HUDEP-2 (cell line): ENCODE results near the gene CASKIN1.
A peak's percentile ranks its signal among the peaks of the same experiment; 100 is the strongest.
"Not testable (repeated sequence)": the region's sequence is repeated elsewhere in the genome, so short reads cannot be mapped to it uniquely, and the experiment has no call there.

Source experiments
- DNase-seq, 76 experiments: peaks; one replicate each; lab custom pipeline; 2025; ENCODE audit not compliant: unreplicated experiment in 76 of 76; lab: John Stamatoyannopoulos, UW

Gene CASKIN1, protein sequence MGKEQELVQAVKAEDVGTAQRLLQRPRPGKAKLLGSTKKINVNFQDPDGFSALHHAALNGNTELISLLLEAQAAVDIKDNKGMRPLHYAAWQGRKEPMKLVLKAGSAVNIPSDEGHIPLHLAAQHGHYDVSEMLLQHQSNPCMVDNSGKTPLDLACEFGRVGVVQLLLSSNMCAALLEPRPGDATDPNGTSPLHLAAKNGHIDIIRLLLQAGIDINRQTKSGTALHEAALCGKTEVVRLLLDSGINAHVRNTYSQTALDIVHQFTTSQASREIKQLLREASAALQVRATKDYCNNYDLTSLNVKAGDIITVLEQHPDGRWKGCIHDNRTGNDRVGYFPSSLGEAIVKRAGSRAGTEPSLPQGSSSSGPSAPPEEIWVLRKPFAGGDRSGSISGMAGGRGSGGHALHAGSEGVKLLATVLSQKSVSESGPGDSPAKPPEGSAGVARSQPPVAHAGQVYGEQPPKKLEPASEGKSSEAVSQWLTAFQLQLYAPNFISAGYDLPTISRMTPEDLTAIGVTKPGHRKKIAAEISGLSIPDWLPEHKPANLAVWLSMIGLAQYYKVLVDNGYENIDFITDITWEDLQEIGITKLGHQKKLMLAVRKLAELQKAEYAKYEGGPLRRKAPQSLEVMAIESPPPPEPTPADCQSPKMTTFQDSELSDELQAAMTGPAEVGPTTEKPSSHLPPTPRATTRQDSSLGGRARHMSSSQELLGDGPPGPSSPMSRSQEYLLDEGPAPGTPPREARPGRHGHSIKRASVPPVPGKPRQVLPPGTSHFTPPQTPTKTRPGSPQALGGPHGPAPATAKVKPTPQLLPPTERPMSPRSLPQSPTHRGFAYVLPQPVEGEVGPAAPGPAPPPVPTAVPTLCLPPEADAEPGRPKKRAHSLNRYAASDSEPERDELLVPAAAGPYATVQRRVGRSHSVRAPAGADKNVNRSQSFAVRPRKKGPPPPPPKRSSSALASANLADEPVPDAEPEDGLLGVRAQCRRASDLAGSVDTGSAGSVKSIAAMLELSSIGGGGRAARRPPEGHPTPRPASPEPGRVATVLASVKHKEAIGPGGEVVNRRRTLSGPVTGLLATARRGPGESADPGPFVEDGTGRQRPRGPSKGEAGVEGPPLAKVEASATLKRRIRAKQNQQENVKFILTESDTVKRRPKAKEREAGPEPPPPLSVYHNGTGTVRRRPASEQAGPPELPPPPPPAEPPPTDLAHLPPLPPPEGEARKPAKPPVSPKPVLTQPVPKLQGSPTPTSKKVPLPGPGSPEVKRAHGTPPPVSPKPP (N-terminal part only)

DNA sequence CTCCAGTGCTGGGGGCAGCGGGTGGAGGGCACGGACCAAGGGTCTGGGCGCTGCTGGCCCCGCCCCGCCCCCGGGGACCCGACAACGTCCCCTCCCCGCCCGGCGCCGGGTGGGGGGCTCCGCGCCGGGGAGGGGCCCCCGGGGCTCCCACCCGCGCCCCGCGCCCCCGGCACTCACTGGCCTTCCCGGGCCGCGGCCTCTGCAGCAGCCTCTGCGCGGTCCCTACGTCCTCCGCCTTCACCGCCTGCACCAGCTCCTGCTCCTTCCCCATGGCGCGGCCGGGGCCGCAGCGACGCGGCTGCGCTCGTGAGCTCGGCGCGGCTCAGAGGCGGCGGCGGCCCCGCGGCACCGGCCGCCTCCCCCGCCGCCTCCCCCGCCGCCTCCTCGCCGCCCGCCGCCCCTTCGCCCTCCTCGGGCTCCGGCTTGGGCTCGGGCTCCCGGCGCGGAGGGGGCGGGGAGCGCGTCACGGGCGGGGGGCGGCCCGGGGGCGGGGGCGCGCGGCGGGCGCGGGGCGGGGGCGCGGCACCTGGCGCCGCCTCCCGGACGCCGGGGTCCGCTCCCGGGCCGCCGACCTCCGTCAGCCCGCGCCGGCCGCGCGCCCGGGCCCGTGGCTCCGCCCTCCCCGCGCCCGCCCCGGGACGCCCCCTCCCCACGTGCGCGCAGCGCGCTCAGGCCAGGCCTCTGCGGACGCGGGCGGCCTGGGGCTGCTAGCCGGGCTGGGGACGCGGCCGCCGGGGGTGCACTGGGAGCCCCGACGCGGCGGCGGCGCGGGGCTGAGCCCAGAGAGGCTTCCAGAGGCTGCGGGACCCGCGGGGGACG is at the start of gene CASKIN1:
Gene CASKIN1, minus strand, starts transcription at position 444 of the 819 bp plus-strand sequence. Its CDS starts 173 bp downstream, at position 271.
- no peak for DNase-seq

DNA sequence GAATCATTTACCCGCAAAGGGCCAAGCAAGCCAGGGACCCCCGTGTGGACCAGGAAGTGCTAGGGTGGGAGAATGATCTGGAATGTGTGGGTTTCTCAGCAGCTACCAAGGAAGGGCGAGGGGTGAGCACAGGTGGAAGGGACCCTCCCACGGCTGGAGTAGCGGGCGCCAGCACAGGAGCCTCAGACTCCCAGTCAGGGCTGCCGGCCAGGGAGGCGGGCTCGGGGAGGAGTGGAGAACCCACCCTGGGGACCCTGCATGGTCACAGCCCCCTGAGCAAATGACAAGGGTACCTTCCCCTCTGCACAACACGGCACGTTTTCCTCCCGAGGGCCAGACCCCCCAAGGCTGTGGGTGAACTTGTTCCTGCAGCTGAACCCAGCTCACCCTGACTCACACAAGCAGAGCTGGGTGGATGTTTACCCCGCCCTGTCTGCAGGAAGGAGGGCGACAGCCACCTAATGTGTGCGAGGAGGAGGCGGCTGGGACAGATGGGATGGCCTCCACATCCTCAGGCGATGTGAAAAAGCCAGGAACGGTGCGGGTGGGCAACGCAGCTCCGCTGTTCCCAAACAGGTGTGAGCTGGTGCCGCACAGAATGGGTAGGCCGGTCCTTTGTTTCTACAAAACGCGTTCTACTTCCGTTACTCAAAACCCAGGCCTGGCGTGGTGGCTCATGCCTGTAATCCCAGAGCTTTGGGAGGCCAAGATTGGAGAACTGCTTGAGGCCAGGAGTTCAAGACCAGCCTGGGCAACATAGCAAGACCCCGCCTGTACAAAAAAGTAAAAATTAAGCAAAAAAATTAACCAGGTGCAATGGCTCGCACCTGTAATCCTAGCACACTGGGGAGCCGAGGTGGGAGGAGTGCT is 48.8 kb upstream of the CASKIN1 start:
- DNase-seq: no peak

DNA sequence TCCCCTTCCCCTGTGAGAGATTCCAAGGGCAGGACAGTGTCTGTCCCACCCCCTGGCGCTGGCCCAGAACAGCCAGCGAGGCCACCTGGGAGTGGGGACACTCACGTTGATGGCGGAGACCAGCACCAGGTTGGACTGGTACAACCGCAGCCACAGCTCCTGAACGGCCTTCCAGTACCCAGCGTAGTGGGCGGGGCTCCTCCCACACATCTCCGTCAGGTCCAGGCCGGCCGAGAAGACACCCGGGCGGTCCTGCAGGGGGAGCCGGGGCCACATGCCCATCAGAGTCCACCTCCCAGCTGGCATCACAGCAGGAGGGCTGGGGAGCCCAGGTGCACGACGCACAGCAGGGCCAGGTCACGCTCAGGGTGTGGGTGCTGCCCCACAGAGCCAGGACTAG is 47.9 kb upstream of the CASKIN1 start:
- DNase-seq: peak in 17 of 76 experiments; percentile 11 to 60 (median 38)

DNA sequence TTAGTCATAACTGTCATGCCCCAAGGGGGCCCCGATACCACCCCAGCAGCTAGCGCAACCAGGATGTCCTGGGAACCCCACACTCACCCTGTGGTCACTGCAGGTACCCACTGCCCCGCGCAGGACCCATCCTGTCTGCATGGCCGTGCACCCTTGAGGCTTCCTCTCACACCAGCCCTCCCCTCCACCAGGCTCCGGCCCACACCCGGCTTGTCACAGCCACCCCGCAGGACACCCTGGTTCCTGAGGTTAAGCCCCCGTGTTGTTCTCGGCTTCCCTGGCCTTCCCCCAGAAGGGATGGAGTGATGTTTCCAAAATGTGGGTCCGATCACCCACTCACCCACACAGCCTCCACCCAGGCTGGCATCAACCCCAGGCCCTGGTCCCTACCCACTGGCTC is 47.4 kb upstream of the CASKIN1 start:
- no peak for DNase-seq

DNA sequence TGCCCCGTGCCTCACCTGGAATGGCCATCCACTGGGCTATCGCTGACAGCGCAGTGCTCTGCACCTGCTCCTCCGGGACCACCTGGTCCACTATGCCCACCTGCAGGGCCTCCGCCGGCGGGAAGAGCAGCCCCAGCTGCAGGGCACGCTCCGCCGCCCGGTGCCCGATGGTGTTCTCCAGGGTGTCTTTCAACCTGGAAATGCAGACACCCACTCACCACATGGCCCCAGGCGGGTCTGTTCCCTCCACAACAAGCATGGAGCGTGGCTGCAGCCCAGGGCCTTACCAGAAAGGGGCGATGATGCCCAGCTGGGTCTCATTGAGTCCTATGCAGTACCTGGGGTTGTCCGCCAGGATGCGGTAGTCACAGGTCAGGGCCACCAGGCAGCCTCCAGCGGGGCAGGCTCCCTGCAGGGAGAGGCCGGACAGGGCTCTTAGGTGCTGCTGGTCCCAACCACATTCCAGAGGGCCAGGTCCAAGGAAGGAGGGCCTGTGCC is 46.7 kb upstream of the CASKIN1 start:
- DNase-seq: peak in 5 of 76 experiments; percentile 7 to 18 (median 12)

DNA sequence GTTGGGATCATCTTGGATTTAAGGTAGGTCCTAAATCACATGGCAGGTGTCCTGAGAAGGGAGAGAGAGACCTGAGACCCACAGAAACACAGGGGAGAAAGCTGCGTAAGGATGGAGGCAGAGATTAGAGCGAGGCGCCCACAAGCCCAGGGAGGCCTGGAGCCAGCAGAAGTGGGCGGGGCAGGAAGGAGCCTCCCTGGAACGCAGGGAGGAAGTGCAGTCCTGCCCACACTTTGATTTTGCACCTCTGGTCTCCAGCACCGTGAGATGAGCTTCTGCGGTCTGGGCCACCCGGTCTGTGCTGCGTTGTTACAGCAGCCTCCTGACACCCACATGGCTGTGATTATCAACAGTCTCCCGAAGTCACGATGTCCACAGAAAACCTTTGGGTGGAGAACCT is 46.2 kb upstream of the CASKIN1 start:
- DNase-seq: no peak

DNA sequence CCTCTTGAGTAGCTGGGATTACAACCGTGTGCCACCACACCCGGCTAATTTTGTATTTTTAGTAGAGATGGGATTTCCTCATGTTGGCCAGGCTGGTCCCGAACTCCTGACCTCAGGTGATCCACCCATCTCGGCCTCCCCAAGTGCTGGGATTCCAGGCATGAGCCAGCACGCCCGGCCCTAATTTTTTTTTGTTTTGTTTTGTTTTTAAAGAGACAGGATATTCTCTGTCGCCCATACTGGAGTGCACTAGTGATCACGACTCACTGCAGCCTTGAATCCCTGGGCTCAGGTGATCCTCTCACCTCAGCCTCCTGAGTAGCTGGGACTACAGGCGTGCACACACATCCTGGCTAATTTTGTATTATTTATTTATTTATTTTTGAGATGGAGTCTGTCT is 43.9 kb upstream of the CASKIN1 start:
- not testable (repeated sequence) for DNase-seq

DNA sequence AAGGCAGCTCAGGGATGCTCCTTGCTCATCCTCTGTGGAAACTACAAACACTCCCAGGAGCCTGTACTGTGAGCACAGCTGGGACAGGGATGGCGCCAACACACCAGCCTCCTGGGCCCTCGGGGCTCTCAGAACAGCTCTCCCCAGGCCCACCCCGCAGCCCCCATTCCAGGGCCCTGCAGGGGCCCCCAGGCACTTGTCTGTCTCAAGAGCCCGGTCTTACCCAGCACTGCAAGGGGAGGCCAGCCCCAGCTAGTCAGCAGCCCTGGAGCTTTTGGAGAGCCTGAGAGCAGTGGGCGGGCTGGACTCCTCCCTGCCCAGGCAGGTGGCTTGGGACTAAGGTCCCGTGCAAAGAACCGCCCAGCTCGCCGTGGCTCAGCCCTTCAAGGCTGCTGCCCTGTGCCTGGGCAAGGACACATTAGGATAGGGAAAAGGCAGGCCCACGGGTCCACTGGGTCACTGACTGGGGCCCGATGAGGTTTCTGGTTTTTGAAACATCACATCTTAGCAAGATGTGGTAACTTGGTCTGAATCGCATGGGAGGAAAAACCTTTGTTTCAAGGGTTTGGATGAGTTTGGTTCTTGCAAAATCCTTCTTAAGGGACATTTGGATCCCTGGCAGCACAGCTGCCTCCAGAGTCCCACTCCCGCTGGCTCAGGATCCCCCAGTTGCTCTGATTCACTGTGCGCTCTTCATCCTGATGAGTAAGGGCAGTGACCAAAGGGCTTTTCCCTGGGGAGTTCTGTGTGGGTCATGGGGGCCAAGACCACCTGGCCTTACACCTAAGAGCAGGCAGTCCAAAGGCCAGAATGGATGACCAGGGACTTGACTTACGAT is 42.7 kb upstream of the CASKIN1 start:
- DNase-seq: peak in 1 of 76 experiments; percentile 17

DNA sequence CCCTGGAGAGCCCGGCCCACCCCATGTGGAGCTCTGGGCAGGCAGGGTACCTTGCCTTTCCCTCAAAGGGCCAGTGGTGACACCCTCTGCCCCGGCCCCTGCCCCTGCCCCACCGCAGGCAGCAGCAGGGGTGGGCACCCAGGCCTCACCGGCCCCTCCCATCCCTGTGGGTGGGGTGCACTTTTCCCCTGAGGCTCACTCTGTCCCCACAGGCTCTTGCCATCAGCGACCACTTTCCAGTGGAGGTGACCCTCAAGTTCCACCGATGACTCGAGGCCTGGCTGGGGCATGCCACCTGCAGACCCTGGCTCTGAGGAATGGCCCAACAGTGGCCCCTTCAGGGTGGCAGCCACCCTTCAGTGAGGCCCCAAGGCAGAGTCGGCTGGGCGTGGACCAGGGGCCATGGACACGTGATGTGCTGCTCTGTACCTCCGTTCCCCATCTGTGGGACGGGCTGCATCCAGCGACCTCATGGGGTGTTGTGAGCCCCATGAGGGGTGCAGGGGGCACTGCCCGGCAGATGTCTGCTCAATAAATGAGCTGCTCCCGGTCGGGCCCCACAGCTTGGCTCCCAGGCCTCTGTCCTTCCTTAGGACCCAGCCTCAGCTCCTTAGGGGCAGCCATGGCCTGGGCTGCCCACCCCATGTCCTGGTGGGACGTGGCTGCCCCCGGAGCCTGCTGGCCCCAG is 41.9 kb upstream of the CASKIN1 start:
- no peak for DNase-seq

DNA sequence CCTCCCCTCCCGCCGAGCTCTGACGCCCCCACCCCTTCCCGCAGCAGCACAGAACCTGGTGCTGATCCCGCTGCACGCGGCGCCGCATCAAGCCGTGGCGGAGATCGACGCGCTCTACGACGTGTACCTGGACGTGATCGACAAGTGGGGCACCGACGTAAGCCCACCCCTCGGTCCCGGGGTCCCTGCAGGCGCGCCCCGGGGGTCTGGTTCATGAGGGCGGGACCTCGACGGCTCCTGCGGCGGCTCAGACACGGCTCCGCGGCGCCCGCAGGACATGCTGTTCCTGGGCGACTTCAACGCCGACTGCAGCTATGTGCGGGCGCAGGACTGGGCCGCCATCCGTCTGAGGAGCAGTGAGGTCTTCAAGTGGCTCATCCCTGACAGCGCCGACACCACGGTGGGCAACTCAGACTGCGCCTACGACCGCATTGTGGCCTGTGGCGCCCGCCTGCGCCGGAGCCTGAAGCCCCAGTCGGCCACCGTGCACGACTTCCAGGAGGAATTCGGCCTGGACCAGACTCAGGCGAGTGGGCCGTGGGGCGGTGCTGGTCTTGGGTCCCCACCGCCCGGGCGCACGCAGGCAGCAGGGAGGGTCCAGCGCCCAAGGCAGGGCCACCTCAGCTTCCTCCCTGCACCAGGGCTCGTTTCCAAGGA is 41.2 kb upstream of the CASKIN1 start:
- no peak for DNase-seq

DNA sequence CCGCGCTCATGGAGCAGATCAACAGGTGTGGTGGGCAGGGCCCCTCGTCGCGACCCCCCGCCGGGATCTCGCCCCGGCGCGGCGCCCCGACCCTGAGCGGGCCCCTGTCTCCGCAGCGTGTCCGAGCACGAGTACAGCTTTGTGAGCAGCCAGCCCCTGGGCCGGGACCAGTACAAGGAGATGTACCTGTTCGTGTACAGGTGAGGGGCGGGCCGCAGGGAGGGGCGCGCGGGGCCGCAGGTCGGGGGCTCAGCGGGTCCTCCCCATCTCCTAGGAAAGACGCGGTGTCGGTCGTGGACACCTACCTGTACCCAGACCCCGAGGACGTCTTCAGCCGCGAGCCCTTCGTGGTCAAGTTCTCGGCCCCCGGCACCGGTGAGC is 40.7 kb upstream of the CASKIN1 start:
- no peak for DNase-seq

DNA sequence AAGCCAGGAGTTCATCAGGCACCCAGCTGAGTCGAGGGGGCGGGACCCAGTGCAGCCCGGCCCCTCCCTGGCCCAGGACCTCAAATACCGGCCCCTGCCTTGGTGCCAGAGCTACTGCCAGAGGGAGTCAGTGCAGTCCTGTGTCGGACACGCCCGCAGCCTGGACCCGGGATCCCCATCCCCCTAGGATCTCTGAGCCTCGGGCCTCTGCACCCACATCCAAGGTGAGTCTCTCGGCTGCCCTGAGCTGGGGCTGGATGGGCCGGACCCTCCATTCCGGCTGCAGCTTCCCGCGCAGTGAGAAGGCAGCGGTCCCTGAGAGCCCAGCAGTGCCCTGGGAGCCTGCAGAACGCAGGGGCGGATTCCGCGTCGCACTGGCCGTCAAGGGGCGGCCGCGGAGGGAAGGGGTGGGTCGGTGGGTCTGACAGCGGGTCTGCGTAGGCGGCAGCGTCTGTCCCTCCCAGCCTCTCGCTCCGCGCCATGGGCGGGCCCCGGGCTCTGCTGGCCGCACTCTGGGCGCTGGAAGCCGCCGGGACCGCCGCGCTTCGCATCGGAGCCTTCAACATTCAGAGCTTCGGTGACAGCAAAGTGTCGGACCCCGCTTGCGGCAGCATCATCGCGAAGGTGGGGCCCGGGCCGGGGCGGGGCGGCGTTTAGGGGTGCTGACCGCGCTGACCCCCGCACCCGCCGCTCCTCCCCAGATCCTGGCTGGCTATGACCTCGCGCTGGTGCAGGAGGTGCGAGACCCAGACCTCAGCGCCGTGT is 40.1 kb upstream of the CASKIN1 start, which contains the start of gene DNASE1L2:
Gene DNASE1L2, plus strand, starts transcription at position 108 of the 765 bp plus-strand sequence. Its CDS starts 373 bp downstream, at position 481.
- no peak for DNase-seq

DNA sequence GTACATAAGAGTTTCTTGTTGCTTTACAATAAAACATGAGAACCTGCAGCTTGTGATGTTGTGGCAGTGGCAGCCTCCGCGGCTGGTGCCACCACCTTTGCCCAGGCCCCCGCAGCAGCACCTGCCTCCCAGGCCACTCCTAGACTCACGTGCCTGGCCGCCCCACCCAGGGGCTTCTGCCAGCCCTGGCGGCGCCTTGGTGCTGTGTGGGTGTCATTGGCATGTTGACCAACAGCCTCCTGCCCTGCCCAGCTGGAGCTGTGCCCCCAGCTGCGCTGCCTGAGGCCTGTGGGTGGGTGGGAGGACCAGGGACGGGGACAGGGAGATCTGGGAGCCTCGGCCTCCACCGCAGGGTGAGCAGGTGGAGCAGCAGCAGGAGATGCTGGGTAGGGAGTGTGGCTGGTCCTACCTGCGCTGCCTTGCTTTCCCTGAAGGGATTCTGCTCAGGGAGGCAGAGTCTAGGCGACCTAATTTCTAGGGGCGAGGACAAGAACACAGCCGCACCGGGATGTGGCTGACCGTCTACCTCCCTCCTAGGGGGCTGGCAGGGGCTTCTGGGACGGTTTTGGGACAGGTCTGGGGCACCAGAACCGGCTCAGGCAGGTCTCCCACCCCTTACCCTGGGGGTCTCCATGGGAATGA is 39.4 kb upstream of the CASKIN1 start:
- DNase-seq: no peak

DNA sequence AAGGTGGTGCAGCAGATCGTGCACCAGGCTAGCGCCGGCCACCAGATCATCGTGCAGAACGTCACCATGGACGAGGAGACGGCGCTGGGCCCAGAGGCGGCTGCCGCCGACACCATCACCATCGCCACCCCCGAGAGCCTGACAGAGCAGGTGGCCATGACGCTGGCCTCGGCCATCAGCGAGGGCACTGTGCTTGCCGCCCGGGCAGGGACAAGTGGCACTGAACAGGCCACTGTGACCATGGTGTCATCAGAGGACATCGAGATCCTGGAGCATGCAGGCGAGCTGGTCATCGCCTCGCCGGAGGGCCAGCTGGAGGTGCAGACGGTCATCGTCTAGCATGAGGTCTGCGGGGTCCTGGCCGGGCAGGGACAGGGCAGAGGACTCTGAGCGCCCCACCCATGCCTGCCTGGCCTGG is 38.8 kb upstream of the CASKIN1 start:
- DNase-seq: no peak

DNA sequence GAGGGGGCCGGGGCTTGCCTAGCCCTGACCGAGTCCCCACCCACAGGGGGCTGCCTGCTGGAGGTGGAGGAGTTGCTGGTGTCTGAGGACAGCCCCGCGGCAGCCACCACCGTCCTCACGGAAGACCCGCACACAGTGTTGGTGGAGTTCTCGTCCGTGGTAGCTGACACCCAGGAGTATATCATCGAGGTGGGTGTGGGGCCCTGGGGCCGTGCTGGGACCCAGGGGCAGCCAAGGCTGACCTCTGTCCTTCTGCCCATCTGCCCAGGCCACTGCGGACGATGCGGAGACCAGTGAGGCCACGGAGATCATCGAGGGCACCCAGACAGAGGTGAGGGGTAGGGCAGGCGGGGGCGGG is 38.4 kb upstream of the CASKIN1 start:
- no peak for DNase-seq
